Neural cell (in vitro differentiated cells): ENCODE results near the gene KIAA1614. TPM values are rescaled to one million over a fixed set of nuclear protein-coding genes. Genes with fewer than 3 reads are reported as not detected.

ENCODE experiments used
- H2AFZ ChIP-seq: fragments of 200-600, 300-800 bp; sonication (generic), shearing (Covaris generic); 2 replicates; pipeline ENCODE4 v1.6.0; 2014; ENCODE audit warnings: low read depth, mild to moderate bottlenecking, antibody characterized with exemption, low read length, moderate library complexity
- H3F3A ChIP-seq: fragments of 200-600 bp; shearing (Covaris generic); 2 replicates; pipeline ENCODE4 v1.6.1; 2016; ENCODE audit warnings: mild to moderate bottlenecking, moderate library complexity, mixed read lengths, antibody characterized with exemption, low read length; ENCODE audit not compliant: insufficient read depth, poor library complexity, severe bottlenecking
- H3K27ac ChIP-seq: fragments of 200-600, 300-800 bp; sonication (generic), shearing (Covaris generic); 2 replicates; pipeline ENCODE4 v1.5.1; 2014; ENCODE audit warnings: mild to moderate bottlenecking, low read length, moderate library complexity
- H3K27me3 ChIP-seq: fragments of 300-800, 200-600 bp; sonication (generic), shearing (Covaris generic); 2 replicates; pipeline ENCODE4 v1.6.0; 2014; ENCODE audit warnings: mild to moderate bottlenecking, low read depth, low read length, moderate library complexity; ENCODE audit not compliant: insufficient read depth
- H3K36me3 ChIP-seq: fragments of 300-800, 200-600 bp; sonication (generic), shearing (Covaris generic); 2 replicates; pipeline ENCODE4 v1.5.1; 2014; ENCODE audit warnings: mild to moderate bottlenecking, antibody characterized with exemption, low read length, moderate library complexity; ENCODE audit not compliant: insufficient read depth
- H3K4me2 ChIP-seq: fragments of 300-800, 200-600 bp; sonication (generic), shearing (Covaris generic); 2 replicates; pipeline ENCODE4 v1.6.0; 2014; ENCODE audit warnings: mild to moderate bottlenecking, low read length
- H3K4me3 ChIP-seq: fragments of 300-800, 200-600 bp; sonication (generic), shearing (Covaris generic); 2 replicates; pipeline ENCODE4 v1.5.1; 2014; ENCODE audit warnings: mild to moderate bottlenecking, low read length, moderate library complexity
- H3K79me2 ChIP-seq: fragments of 200-600 bp; shearing (Covaris generic); replicated peaks from 2 replicates; pipeline ENCODE4 v1.6.0; 2014; ENCODE audit warnings: mild to moderate bottlenecking, low read length, moderate library complexity; ENCODE audit not compliant: insufficient read depth
- H3K9ac ChIP-seq: fragments of 300-800, 200-600 bp; sonication (generic), shearing (Covaris generic); 2 replicates; pipeline ENCODE4 v1.6.1; 2016; ENCODE audit warnings: mild to moderate bottlenecking, low read length, mixed read lengths
- H3K9me2 ChIP-seq: fragments of 200-600 bp; shearing (Covaris generic); 2 replicates; pipeline ENCODE4 v1.6.1; 2016; ENCODE audit warnings: mild to moderate bottlenecking, low read length, mixed read lengths; ENCODE audit not compliant: insufficient read depth
- H3K9me3 ChIP-seq: fragments of 200-600, 300-800 bp; sonication (generic), shearing (Covaris generic); 2 replicates; pipeline ENCODE4 v1.6.1; 2016; ENCODE audit warnings: mild to moderate bottlenecking, mixed run types, low read length, moderate library complexity, mixed read lengths
- H4K20me1 ChIP-seq: fragments of 200-600 bp; shearing (Covaris generic); 2 replicates; pipeline ENCODE4 v1.6.1; 2016; ENCODE audit warnings: mild to moderate bottlenecking, mixed run types; ENCODE audit not compliant: insufficient read depth
- CTCF ChIP-seq: fragments of 450-650 bp; IDR thresholded peaks from 2 replicates; pipeline ENCODE4 v1.5.1; 2014; ENCODE audit warnings: antibody characterized with exemption, mild to moderate bottlenecking, moderate library complexity; ENCODE audit not compliant: poor library complexity, severe bottlenecking
- EP300 ChIP-seq: fragments of 450-650 bp; conservative IDR thresholded peaks from 2 replicates; pipeline ENCODE4 v1.6.1; 2014; ENCODE audit warnings: antibody characterized with exemption, mild to moderate bottlenecking, moderate library complexity; ENCODE audit not compliant: poor library complexity, severe bottlenecking
- EZH2 ChIP-seq: fragments of 200-600, 300-800 bp; shearing (Covaris generic), sonication (generic); IDR thresholded peaks from 2 replicates; pipeline ENCODE4 v1.6.1; 2014; ENCODE audit warnings: antibody characterized with exemption, low read length, borderline replicate concordance, mild to moderate bottlenecking; ENCODE audit not compliant: insufficient read depth, poor library complexity, severe bottlenecking
- MXI1 ChIP-seq: fragments of 450-650 bp; conservative IDR thresholded peaks from 2 replicates; pipeline ENCODE4 v1.6.1; 2014; ENCODE audit warnings: antibody characterized with exemption, mild to moderate bottlenecking; ENCODE audit not compliant: poor library complexity, severe bottlenecking
- SMC3 ChIP-seq: fragments of 450-650 bp; conservative IDR thresholded peaks from 2 replicates; pipeline ENCODE4 v1.6.1; 2014; ENCODE audit warnings: antibody characterized with exemption, mild to moderate bottlenecking, moderate library complexity; ENCODE audit not compliant: poor library complexity
- TAF1 ChIP-seq: IDR thresholded peaks from 2 replicates; pipeline ENCODE4 v1.6.1; 2012; ENCODE audit warnings: low read depth
- polyA plus RNA-seq: library from polyadenylated mRNA; depleted of rRNA; stranded (reverse); fragments of >200 nt; gene quantifications from 2 replicates; pipeline ENCODE4 v1.2.3, GENCODE V29; 2014

The KIAA1614 gene
- polyA plus RNA-seq, 1 donor from 2014 or later, result 0.50 TPM

GRCh38 chr1:180927841-180928240 is 15.1 kb downstream of the KIAA1614 start:
- Histone ChIP-seq H3K27me3 (no peaks in the 10 kb centered on the region), H3K79me2 (no peaks in the 10 kb centered on the region), H3F3A (peaks cover 4% of the 10 kb centered on the region), H4K20me1 (no peaks in the 10 kb centered on the region), H3K9me2 (no peaks in the 10 kb centered on the region), H3K27ac (peak overlapping the region; percentile 99), H2AFZ (no peak overlapping the region), H3K9me3 (no peaks in the 10 kb centered on the region), H3K9ac (peak overlapping the region; percentile 81), H3K4me3 (no peak overlapping the region), H3K36me3 (no peaks in the 10 kb centered on the region), H3K4me2 (no peak overlapping the region)
- no peak for TF ChIP-seq EP300

- Histone ChIP-seq H4K20me1 (no peaks in the 10 kb centered on the region), H3K36me3 (no peaks in the 10 kb centered on the region), H3K4me3 (no peak overlapping the region), H3K9me3 (no peaks in the 10 kb centered on the region), H3K9me2 (no peaks in the 10 kb centered on the region), H2AFZ (no peak overlapping the region), H3K27me3 (no peaks in the 10 kb centered on the region), H3F3A (peaks cover 4% of the 10 kb centered on the region), H3K27ac (peak overlapping the region; percentile 99), H3K79me2 (no peaks in the 10 kb centered on the region), H3K4me2 (no peak overlapping the region), H3K9ac (peak overlapping the region; percentile 81)
- TF ChIP-seq MXI1, result no peak
- TF ChIP-seq EZH2, result no peak
- no peak for TF ChIP-seq TAF1
- TF ChIP-seq CTCF, result no peak
- TF ChIP-seq SMC3, result no peak
Measured at GRCh38 chr1:180928331-180929230, 15.9 kb downstream of the KIAA1614 start.

- Histone ChIP-seq H4K20me1 (no peaks in the 10 kb centered on the region), H3F3A (peaks cover 4% of the 10 kb centered on the region), H3K27me3 (no peaks in the 10 kb centered on the region), H3K4me3 (no peak overlapping the region), H3K79me2 (no peaks in the 10 kb centered on the region), H3K4me2 (no peak overlapping the region), H2AFZ (no peak overlapping the region), H3K9me2 (no peaks in the 10 kb centered on the region), H3K9me3 (no peaks in the 10 kb centered on the region), H3K9ac (no peak overlapping the region), H3K27ac (no peak overlapping the region), H3K36me3 (no peaks in the 10 kb centered on the region)
- TF ChIP-seq EZH2, result no peak
- no peak for TF ChIP-seq SMC3
Measured at GRCh38 chr1:180929389-180929788, 16.7 kb downstream of the KIAA1614 start.
